Motor neuron (in vitro differentiated cells): ENCODE measurements around the gene CLCA4. TPM values are rescaled to one million over a fixed set of nuclear protein-coding genes. Genes with fewer than 3 reads are reported as not detected.
"Not testable (repeated sequence)": the region's sequence is repeated elsewhere in the genome, so short reads cannot be mapped to it uniquely, and the experiment has no call there.

Experiments used
- ATAC-seq, 8 experiments: fragments of 200-7000 bp; cut with Tn5 transposase; replicated peaks in 6 of 8; 2 replicates each; pipeline ENCODE4 v1.8.0; 2021; ENCODE audit warnings: mild to moderate bottlenecking in 8 of 8, moderate library complexity in 8 of 8
- H3K27ac ChIP-seq, 2 donors: fragments of 250-450 bp; sonication (Bioruptor Pico); 2 replicates each; pipeline ENCODE4 v1.9.0; 2021; ENCODE audit warnings: antibody characterized with exemption in 2 of 2, mild to moderate bottlenecking in 2 of 2, moderate library complexity in 1 of 2
- H3K4me1 ChIP-seq, 2 donors: fragments of 250-450 bp; sonication (Bioruptor Pico); replicated peaks in 1 of 2; 2 replicates each; pipeline ENCODE4 v1.6.1; 2021; ENCODE audit warnings: antibody characterized with exemption in 2 of 2, mild to moderate bottlenecking in 2 of 2, moderate library complexity in 1 of 2
- H3K4me3 ChIP-seq, 5 donors: fragments of 250-450 bp; sonication (Bioruptor Pico); 2 replicates each; pipeline ENCODE4 v1.9.0; 2021; ENCODE audit warnings: antibody characterized with exemption in 5 of 5, mild to moderate bottlenecking in 5 of 5, moderate library complexity in 4 of 5
- WGBS, 10 experiments: fragments of 450-650 bp; shearing (Covaris generic); methylation state at CpG; one replicate each; pipeline ENCODE4 v1.0.0; 2022; 5-methylcytosine and 5-hydroxymethylcytosine counted together
- in situ Hi-C, 9 experiments: fragments of 400-800 bp; cut with MboI; loops; one replicate each; pipeline ENCODE4 v1.15.0; 2021; ENCODE audit warnings: low sequenced_read_pairs in 9 of 9, low pct_unique_long_range_greater_than_20kb in 2 of 9; ENCODE audit not compliant: unreplicated experiment in 9 of 9
- total RNA-seq, 8 experiments: library from RNA; unstranded; fragments of 300-600 nt; gene quantifications; 2 replicates each; pipeline versions ENCODE4 v1.2.3 to v1.2.4, GENCODE V29; 2022

Gene CLCA4, protein sequence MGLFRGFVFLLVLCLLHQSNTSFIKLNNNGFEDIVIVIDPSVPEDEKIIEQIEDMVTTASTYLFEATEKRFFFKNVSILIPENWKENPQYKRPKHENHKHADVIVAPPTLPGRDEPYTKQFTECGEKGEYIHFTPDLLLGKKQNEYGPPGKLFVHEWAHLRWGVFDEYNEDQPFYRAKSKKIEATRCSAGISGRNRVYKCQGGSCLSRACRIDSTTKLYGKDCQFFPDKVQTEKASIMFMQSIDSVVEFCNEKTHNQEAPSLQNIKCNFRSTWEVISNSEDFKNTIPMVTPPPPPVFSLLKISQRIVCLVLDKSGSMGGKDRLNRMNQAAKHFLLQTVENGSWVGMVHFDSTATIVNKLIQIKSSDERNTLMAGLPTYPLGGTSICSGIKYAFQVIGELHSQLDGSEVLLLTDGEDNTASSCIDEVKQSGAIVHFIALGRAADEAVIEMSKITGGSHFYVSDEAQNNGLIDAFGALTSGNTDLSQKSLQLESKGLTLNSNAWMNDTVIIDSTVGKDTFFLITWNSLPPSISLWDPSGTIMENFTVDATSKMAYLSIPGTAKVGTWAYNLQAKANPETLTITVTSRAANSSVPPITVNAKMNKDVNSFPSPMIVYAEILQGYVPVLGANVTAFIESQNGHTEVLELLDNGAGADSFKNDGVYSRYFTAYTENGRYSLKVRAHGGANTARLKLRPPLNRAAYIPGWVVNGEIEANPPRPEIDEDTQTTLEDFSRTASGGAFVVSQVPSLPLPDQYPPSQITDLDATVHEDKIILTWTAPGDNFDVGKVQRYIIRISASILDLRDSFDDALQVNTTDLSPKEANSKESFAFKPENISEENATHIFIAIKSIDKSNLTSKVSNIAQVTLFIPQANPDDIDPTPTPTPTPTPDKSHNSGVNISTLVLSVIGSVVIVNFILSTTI
- under 1 TPM in 3 of 8 experiments, not detected in 5; 0.36 to 0.46 (median 0.41) TPM for total RNA-seq

DNA sequence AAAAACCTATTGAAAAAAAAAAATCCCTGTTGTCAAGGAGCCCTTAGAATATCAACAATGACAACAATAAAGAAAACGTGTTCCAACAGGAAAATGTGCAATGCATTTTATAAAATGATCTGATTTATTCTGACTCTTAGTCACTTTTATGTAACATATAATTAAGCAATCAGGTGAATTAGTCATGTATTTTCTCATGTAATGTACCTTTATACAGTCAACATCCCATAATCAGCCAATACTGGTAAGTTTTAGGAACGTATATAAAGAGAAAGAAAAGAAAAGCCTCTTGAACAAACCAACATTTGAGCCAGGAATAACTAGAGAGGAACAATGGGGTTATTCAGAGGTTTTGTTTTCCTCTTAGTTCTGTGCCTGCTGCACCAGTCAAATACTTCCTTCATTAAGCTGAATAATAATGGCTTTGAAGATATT is at the start of gene CLCA4:
Gene CLCA4 (plus strand): TSS at position 292 of the 435 bp plus-strand sequence. CDS start 42 bp downstream, at position 334.
- in situ Hi-C loops, result no loop called here
- WGBS, 10 experiments, result 0 to 68% (median 27%) methylated on average over 1 to 2 of the region's 2 CpGs
- Histone ChIP-seq H3K4me3 (no peak within 1 kb of the TSS), H3K27ac (no peak within 1 kb of the TSS), H3K4me1 (peaks cover 0 to under 1% of the 10 kb centered on the region in 2 donors)
- no peak for ATAC-seq

DNA sequence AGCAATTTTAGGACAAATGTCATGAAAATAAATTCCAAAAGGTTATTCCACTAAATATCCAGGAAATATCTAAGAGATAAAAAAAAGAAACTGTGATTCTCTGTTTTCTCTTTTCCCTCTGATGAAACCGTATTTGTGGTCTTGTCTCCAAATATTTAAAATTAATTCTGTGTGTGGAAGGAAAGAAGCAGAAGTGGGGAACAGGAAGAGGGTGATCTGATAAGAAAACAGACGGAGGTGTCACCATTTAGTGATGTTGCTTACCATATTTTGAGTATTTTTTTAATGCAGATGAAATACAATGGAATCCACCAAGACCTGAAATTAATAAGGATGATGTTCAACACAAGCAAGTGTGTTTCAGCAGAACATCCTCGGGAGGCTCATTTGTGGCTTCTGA is 48.6 kb upstream of the CLCA4 start:
- in situ Hi-C loops, result no loop called here
- H3K27ac ChIP-seq, result no peak overlapping the region
- H3K4me3 ChIP-seq, result no peak overlapping the region
- WGBS, 10 experiments, result 68 to 100% (median 82%) methylated on average over 1 to 3 of the region's 3 CpGs; no CpG with 5 or more reads in 1 of the 10 experiments
- ATAC-seq, result no peak
- H3K4me1 ChIP-seq, result no peaks in the 10 kb centered on the region

DNA sequence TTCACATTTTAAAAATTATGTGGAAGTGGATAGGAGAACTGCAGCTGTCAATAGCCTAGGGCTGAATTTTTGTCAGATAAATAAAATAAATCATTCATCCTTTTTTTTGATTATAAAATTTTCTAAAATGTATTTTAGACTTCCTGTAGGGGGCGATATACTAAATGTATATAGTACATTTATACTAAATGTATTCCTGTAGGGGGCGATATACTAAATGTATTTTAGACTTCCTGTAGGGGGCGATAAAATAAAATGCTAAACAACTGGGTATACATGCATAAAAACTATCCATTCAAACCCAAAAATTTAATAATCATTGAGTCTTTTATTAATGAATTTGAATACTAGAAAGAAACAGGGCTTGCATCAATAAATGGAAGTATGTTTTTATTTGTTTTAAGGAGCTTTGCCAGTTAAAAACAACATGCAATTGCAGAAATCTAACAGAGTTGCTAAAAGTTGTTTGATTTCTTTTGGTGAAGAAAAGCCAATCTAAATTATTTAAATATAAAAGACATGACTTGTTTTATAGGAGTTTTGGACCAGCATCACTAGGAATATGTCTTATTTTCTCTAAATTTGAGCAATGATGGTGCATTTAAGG is 46.8 kb upstream of the CLCA4 start:
- Histone ChIP-seq H3K4me1 (no peaks in the 10 kb centered on the region), H3K27ac (no peak overlapping the region), H3K4me3 (no peak overlapping the region)
- in situ Hi-C loops, result loop anchor here in 1 of 9 experiments (25.0 kb wide), 1 partner anchor 187 kb away; no protein-coding TSS in a partner anchor
- ATAC-seq, result no peak
- WGBS, 10 experiments, result 0 to 69% (median 26%) methylated on average over 2 to 3 of the region's 3 CpGs

DNA sequence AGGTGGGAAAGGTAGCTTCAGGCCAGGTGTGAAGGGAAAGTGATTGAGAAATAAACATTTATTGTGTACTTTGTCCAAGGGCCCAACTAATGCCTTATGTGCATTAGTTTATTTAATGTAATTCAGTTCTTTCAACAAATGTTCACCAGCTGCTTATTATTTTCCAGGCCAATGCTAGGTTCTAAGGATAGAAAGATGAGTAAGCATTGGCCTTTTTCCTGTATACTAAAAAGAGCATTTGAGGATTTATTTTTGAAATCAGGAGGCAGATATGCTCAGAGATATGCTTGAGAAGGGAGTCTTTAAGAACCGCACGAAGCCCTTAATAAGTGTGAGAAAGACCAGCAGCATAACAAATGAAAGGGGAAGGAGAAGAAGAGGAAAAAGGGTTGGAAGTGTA is 46.2 kb upstream of the CLCA4 start:
- H3K4me3 ChIP-seq, result no peak overlapping the region
- in situ Hi-C loops, result loop anchor here in 1 of 9 experiments (25.0 kb wide), 1 partner anchor 187 kb away; no protein-coding TSS in a partner anchor
- 0 to 100% (median 91%) methylated on average over 1 to 2 of the region's 2 CpGs for WGBS, 10 experiments
- H3K4me1 ChIP-seq, result peaks cover 0 to 3% of the 10 kb centered on the region in 2 donors
- peak in 1 of 8 experiments; percentile 69 for ATAC-seq
- no peak overlapping the region for H3K27ac ChIP-seq

DNA sequence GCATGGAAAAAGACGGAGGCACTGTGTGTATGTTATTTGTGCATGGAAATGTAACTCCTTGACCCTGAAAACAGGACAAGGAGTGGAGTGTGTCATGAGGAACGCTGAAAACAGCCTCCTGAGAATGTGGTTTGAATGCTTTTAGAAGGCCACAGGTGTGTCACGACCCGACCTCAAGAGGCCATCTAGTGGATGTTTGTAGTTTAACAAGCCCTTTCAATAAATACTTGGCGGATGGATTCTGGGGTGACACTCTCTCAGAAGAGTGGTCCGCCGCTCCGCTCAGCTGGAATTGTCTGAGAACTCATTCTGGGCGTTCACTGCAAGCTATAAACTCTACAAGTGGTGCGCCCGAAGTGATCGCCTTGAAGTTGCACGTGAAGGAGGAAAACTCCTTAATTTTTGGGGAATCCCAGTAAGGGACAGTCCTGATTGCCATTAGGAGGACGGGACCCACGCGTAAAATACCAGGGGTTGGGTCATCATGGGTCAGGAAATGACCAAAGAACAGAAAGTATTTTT is 44.7 kb upstream of the CLCA4 start:
- not testable (repeated sequence) for H3K4me3 ChIP-seq, H3K27ac ChIP-seq, H3K4me1 ChIP-seq, ATAC-seq
- 49 to 90% (median 68%) methylated on average over 2 to 16 of the region's 16 CpGs; no CpG with 5 or more reads in 3 of the 10 experiments for WGBS, 10 experiments
- in situ Hi-C loops, result loop anchor here in 1 of 9 experiments (25.0 kb wide), 1 partner anchor 185 kb away; no protein-coding TSS in a partner anchor

DNA sequence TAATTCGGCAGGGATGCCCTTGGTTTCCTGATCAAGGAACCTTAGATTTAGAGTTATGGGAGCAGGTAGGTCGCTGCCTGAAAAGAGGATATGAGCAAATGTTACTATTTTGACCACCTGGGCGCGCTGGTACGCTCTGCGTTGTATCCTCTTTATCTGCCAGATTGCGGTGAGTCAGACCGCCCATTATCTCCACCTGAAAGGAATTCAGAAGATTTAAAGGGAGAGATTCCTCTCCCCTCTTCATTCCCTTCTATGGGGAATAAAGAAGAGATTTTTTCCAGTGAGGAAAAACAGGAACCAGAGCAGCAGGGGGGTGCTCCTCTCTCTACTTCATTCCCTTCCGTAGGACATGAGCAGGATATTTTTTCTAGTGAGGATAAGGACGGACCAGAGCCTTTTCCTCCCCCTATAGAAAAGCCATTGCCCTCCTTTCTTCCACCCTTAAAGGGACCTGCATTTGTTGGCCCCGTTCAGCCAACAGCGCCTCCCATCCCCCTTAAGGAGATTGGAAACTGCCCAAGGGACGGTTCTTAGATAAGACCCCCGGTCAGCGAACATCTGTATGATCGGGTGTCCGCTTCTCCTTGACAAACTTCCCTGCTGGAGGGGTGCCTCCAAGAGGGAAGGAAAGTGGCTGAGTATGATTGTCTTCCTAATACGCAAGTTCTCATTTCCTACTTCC is 44.0 kb upstream of the CLCA4 start:
- in situ Hi-C loops, result loop anchor here in 1 of 9 experiments (25.0 kb wide), 1 partner anchor 184 kb away; no protein-coding TSS in a partner anchor
- WGBS, 10 experiments, result 75 to 100% (median 88%) methylated on average over 5 to 14 of the region's 18 CpGs; no CpG with 5 or more reads in 2 of the 10 experiments
- ATAC-seq, result peak in 2 of 8 experiments; percentile 34 to 35
- Histone ChIP-seq H3K4me1 (peaks cover 0 to 3% of the 10 kb centered on the region in 2 donors), H3K27ac (no peak overlapping the region), H3K4me3 (no peak overlapping the region)

DNA sequence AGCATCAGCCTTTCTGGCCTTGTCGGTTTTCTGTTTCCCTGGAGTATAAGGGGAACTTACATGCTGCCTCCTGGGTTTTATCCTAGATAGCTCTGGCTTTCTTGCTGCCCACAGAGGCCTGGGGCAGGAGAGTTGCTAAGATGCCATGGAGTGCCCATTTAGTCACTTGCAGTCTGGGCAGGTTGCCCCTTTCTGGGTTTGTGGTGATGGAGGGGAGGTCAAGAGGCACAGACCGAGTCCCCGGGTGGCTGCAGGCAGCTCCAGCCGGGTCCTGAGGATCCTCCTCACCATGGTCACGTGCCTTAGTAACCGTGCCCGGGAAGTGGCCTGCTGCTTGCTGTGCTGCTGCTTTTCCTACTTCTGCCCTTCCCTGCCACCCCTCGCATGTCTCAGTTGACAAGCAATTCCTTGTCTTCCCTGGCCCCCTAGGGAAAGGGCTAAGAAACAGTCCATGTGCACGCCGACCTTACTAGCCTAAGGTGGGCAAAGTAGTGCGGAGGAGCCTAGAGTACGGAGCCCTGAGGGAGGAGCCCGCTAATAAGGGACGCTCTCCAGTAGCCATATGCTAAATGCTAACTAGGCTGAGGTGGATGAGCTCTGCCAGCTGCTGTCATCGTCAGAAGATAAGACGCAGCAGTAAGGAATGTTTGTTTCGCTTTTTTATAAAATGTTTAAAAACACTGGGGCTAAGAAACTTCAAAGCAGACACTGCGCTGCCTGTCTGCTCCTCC is 43.3 kb upstream of the CLCA4 start:
- Histone ChIP-seq H3K4me1 (peaks cover 0 to 3% of the 10 kb centered on the region in 2 donors), H3K27ac (no peak overlapping the region), H3K4me3 (no peak overlapping the region)
- ATAC-seq, result peak in 1 of 8 experiments; percentile 41
- in situ Hi-C loops, result loop anchor here in 1 of 9 experiments (25.0 kb wide), 1 partner anchor 184 kb away; no protein-coding TSS in a partner anchor
- WGBS, 10 experiments, result 36 to 93% (median 69%) methylated on average over 2 to 16 of the region's 18 CpGs; no CpG with 5 or more reads in 2 of the 10 experiments

DNA sequence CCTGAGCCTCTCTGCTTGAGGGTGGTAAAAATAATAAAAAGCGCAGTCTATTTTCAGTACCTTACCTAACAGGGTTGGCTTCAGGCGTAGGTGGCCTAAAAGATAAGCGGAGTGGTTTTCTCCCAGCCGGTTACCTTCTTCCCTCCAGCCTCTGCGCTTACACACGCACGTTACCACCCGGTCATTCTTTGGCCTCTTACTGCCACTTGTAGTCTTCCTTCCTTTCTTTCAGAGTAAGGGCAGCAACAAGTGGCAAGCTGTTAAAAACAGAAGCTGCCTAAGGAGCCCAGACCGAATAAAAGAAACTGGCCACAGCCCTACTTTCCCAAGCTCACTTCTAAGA is 42.8 kb upstream of the CLCA4 start:
- Histone ChIP-seq H3K4me3 (no peak overlapping the region), H3K4me1 (peaks cover 0 to 3% of the 10 kb centered on the region in 2 donors), H3K27ac (no peak overlapping the region)
- in situ Hi-C loops, result loop anchor here in 1 of 9 experiments (25.0 kb wide), 1 partner anchor 183 kb away; no protein-coding TSS in a partner anchor
- no peak for ATAC-seq
- 49 to 93% (median 82%) methylated on average over 3 to 9 of the region's 9 CpGs for WGBS, 10 experiments

DNA sequence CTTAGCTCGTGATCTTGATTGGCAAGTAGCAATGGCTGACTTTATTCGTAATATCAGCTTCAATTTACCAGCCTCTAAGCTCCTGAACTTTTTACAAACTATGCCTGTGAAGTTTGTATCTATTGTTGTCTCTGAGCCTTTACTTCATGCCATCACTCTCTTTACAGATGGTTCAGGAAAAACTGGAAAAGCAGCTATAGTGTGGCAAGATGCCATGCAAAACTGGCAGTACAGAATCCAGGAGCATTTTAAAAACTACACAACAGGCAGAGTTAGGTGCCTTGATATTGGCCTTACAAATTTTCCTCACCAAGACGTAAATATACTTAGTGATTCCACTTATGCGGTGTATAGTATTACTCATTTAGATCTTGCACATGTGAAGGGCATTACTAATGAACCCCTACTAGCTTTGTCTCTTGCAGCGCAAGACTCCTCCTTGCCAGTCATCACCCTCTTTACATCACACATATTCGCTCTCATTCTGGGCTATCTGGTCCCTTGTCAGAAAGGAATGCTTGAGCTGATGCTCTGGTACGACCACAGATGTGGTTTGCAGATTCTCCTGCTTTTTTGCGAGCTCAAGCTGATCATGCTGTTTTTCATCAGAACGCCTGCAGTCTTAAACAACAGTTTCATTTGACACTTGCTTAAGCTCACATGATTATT is 41.8 kb upstream of the CLCA4 start:
- Histone ChIP-seq H3K4me1 (peaks cover 0 to 3% of the 10 kb centered on the region in 2 donors), H3K27ac (no peak overlapping the region), H3K4me3 (no peak overlapping the region)
- in situ Hi-C loops, result loop anchor here in 1 of 9 experiments (25.0 kb wide), 1 partner anchor 182 kb away; no protein-coding TSS in a partner anchor
- ATAC-seq, result peak in 2 of 8 experiments; percentile 43 to 45
- 19 to 93% (median 78%) methylated on average over 2 to 9 of the region's 9 CpGs for WGBS, 10 experiments

DNA sequence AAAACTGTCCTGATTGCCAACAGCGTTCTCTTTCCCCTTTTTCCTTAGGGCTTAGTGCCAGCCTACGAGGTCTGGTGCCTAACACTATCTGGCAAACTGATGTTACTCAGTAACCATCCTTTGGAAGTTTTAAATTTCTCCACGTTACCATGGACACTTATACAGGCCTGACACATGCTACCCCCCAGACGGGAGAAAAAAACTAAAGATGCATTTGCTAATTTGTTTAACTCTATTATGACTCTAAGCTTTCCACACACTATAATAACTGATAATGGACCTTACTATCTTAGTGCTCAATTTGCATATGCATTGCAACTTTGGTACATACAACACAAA is 41.3 kb upstream of the CLCA4 start:
- no peak overlapping the region for H3K27ac ChIP-seq
- in situ Hi-C loops, result loop anchor here in 1 of 9 experiments (25.0 kb wide), 1 partner anchor 182 kb away; no protein-coding TSS in a partner anchor
- peaks cover 0 to 3% of the 10 kb centered on the region in 2 donors for H3K4me1 ChIP-seq
- no peak overlapping the region for H3K4me3 ChIP-seq
- ATAC-seq, result peak in 2 of 8 experiments; percentile 54 to 73
- 3 to 51% (median 35%) methylated on average over 2 to 4 of the region's 4 CpGs; no CpG with 5 or more reads in 1 of the 10 experiments for WGBS, 10 experiments
